Measurements from ENCODE around the gene ACBD6. TPM values are rescaled to one million over a fixed set of nuclear protein-coding genes. Genes with fewer than 3 reads are reported as not detected.

The ACBD6 gene
- total and polyA plus RNA-seq, 12 donors = 16.2 to 30.0 (median 21.0) TPM

DNA sequence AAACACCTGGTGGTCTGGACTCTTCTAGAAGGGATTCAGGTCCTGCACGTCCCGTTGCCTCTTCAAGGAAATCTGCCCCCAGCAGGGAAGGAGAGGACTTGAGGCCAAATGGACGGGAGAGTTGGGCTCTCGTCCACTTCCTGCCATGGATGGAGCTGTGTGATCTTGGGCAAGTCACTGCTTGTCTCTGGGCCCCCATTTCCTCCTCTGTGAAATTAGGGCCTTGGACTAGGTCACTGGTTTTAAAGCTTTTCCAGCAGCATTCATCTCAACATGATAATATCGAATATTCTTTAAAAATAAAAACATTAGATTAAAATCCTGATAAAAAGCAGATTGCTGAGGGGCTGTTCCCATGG is 245.4 kb downstream of the ACBD6 start:
- WGBS, 2 donors = 54 to 68% methylated on average over 5 of the region's 5 CpGs
- no peaks in the 10 kb centered on the region for H3K9me3 ChIP-seq
- no peak overlapping the region for H3K4me3 ChIP-seq
- TF ChIP-seq, protein P1, sequence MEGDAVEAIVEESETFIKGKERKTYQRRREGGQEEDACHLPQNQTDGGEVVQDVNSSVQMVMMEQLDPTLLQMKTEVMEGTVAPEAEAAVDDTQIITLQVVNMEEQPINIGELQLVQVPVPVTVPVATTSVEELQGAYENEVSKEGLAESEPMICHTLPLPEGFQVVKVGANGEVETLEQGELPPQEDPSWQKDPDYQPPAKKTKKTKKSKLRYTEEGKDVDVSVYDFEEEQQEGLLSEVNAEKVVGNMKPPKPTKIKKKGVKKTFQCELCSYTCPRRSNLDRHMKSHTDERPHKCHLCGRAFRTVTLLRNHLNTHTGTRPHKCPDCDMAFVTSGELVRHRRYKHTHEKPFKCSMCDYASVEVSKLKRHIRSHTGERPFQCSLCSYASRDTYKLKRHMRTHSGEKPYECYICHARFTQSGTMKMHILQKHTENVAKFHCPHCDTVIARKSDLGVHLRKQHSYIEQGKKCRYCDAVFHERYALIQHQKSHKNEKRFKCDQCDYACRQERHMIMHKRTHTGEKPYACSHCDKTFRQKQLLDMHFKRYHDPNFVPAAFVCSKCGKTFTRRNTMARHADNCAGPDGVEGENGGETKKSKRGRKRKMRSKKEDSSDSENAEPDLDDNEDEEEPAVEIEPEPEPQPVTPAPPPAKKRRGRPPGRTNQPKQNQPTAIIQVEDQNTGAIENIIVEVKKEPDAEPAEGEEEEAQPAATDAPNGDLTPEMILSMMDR (IDR thresholded peaks at IDR 0.05) = no peak
- no peaks in the 10 kb centered on the region for H3K4me1 ChIP-seq
- peaks cover 0 to 91% (median 70%) of the 10 kb centered on the region in 7 donors for H3K27me3 ChIP-seq
- H3K36me3 ChIP-seq = no peaks in the 10 kb centered on the region
- DNase-seq (no peak), ATAC-seq (no peak)
- no peak overlapping the region for H3K27ac ChIP-seq
- intact Hi-C loops (cut with DNase I) = loop anchor here in 4 of 10 donors (2.0 to 10.0 kb wide), 3 partner anchors 158 to 220 kb away; no protein-coding TSS in a partner anchor

DNA sequence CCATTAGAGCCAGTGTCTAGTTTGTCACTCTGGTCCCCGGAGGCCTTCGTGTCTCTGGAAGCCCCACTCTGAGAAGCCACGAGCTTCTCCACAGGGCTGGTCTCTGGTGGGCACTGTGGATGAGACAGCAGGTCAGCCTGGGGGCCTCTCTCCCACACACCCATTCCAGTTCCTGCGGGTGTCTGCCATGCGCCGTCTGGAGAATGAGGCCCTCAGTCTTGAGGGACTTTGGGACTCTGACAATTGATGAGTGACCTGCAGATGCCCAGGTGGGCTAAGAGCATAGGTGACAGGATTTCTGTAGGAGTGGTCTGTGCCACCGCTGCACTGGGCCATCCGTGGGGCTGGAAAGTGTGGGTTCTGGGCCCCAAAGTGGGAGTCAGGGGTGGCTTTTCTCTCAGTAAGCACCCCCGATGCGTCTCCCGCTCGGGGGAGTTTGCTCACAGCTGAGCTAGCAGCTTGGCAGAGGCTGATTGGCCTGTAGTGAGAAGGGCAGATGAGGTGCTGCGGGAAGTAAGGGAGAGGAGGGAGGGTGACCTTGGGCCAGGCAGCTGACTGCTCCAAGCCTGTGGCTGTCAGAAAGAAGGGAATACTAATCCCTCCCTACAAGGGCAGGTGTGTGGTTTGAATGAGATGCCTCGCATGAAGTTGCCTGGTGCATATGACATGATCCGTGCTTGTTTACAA is 245.9 kb downstream of the ACBD6 start:
- WGBS, 2 donors = 69 to 76% methylated on average over 15 of the region's 15 CpGs
- DNase-seq (no peak), ATAC-seq (peak in 5 of 8 donors; percentile 30 to 64 (median 45))
- peaks cover 0 to 92% (median 70%) of the 10 kb centered on the region in 7 donors for H3K27me3 ChIP-seq
- no peaks in the 10 kb centered on the region for H3K4me1 ChIP-seq
- no peaks in the 10 kb centered on the region for H3K9me3 ChIP-seq
- H3K4me3 ChIP-seq = no peak overlapping the region
- TF ChIP-seq, protein P1 (IDR thresholded peaks at IDR 0.05) = no peak
- no peaks in the 10 kb centered on the region for H3K36me3 ChIP-seq
- intact Hi-C loops (cut with DNase I) = loop anchor here in 4 of 10 donors (2.0 to 10.0 kb wide), 3 partner anchors 158 to 221 kb away; no protein-coding TSS in a partner anchor
- no peak overlapping the region for H3K27ac ChIP-seq

DNA sequence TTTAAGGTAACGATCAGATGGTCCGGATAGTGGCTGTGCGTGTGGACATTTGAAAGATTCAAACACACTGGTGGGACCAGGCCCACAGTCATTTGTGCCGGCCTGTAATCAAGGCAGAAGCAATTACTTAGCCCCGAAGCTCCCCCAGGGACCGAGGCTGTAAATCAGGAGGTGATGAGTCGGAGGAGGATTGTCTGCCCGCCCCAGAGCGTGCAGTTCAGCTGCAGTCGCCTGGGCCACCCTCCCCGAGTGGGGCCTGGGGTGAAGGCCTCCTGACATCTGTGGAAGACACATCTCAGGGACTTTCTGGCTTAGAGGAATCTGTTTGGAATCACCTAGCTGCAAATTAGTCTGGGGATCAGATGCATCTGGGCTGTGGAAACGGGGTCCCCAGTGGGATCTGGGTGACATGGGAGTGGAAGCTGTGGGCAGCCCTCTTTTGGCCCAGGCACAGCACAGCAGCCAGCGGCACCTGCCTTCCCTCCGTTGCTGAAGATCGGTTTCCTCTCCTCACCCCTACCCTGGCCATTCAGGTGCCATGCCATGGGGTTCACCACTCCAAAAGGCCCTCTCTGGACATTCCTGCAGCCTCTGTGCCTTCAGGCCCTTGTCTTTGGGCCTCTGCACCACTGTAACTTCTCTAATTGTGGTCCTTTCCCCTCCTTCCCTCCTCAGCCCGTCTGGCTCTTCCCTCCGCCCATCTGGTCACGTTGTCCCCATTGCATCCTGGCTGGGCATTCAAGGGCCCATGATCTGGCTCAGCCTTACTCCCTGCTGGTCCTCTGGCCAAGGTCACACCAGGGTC is 246.6 kb downstream of the ACBD6 start:
- H3K27ac ChIP-seq = no peak overlapping the region
- H3K27me3 ChIP-seq = peaks cover 0 to 86% (median 65%) of the 10 kb centered on the region in 7 donors
- no peaks in the 10 kb centered on the region for H3K36me3 ChIP-seq
- intact Hi-C loops (cut with DNase I) = loop anchor here in 4 of 10 donors (2.0 to 10.0 kb wide), 3 partner anchors 159 to 222 kb away; no protein-coding TSS in a partner anchor
- no peaks in the 10 kb centered on the region for H3K4me1 ChIP-seq
- DNase-seq (no peak), ATAC-seq (no peak)
- TF ChIP-seq, protein P1 (IDR thresholded peaks at IDR 0.05) = no peak
- 73 to 77% methylated on average over 18 of the region's 18 CpGs for WGBS, 2 donors
- H3K4me3 ChIP-seq = no peak overlapping the region
- no peaks in the 10 kb centered on the region for H3K9me3 ChIP-seq

DNA sequence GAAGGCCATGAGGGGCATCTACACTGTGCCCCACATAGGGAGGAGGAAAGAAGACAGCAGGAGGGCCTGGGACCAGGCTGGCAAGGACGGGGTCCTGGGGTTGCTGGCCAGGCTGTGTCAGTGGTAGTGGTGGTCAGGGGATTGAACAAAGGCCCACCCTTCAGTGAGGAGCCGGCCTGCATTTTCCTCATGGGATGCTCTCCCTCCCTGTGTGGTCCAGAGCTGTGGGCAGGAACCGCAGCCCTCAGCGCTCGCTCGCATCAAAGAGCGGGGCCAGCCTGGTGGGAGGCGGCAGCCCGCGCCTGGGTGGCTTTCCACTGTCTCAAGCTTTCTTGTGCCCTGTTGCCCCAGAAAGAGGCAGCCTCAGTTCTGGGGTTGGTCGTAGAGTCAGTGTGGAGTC is 247.5 kb downstream of the ACBD6 start:
- peaks cover 0 to 78% (median 59%) of the 10 kb centered on the region in 7 donors for H3K27me3 ChIP-seq
- H3K4me3 ChIP-seq = no peak overlapping the region
- WGBS, 2 donors = 86 to 90% methylated on average over 11 of the region's 11 CpGs
- no peaks in the 10 kb centered on the region for H3K36me3 ChIP-seq
- intact Hi-C loops (cut with DNase I) = loop anchor here in 9 of 10 donors (5.0 to 10.0 kb wide), 4 partner anchors 160 to 227 kb away; no protein-coding TSS in a partner anchor
- no peak for ATAC-seq
- no peaks in the 10 kb centered on the region for H3K9me3 ChIP-seq
- DNase-seq = no peak
- H3K27ac ChIP-seq = no peak overlapping the region
- no peaks in the 10 kb centered on the region for H3K4me1 ChIP-seq
- TF ChIP-seq, protein P1 (IDR thresholded peaks at IDR 0.05) = no peak
